NCI-H510A (cell line): Measurements from ENCODE around the gene TIMM10B.
A peak's percentile ranks its signal among the peaks of the same experiment; 100 is the strongest.

Experiments used
- DNase-seq: peaks from one replicate; lab custom pipeline; 2025; lab: John Stamatoyannopoulos, UW

The TIMM10B gene

GRCh38 chr11:6472934-6473333, 8.4 kb upstream of the TIMM10B start:
- DNase-seq, result no peak

DNA sequence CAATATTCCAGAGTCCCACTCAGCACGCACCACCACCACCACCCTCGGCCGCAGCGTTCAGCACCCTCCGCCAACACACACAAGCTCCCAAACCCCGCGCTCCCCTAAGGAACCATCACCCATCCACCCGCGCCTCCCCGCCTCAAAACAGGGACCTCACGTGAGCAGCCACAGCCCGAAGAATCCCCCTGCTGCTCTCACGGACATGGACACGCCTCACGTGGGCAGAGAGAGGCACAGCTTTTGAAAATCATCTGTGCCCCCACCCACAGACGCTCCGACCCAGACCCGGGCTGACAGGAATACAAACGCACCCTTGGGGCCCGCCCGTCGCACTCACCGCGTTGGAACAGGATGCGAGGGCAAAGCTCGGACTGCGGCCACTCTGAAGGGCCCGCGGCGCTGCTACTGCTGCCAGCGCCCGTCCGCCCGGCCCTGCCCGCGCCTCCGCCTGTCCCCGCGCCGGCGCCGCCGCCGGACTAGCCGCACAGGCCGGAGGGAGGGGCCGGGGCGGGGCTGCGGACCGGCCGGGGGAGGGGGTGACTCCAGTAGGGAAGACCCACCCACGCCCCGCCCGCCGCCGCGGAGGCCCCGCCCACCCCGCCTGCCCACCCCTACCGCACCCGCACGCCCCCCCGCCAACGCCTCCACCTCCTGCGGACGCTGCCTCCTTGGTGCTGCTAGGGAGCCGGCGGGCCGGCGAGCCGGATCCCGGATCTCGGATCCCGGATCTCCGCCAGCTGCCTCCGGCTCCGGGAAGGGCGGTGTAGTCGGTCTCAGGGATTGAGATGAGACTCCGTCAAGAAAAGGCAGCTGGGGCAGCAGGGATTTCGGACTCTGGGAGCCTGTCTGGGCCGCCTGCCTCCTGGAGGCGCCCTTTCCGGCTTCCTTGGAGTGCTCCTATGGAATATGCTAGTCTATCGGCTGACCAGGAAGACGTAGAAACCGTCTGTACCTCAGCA, 7.6 kb upstream of the TIMM10B start, which contains the start of gene TRIM3:
Gene TRIM3, minus strand, starts transcription at position 491 of the 962 bp plus-strand sequence. CDS start 8,246 bp downstream, outside the sequence.
- DNase-seq, result peak; percentile 65

DNA sequence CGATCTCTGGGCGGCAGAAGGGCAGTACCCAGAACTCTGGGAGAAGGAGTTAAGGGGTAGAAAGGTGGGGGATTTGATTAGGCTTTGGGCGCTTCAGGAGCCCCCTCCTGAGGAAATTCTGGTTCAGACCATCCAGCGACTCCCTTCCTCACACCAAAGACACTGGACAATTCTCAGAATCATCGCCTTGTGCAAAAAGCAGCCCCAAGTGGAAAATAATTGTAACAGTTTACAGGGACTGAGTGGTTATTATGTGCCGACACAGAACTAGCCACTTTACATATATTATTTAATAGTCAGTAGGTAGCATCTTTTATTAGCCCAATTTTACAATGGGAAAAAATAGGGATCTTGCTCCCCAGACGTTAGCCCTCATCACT, 6.9 kb upstream of the TIMM10B start:
- no peak for DNase-seq

DNA sequence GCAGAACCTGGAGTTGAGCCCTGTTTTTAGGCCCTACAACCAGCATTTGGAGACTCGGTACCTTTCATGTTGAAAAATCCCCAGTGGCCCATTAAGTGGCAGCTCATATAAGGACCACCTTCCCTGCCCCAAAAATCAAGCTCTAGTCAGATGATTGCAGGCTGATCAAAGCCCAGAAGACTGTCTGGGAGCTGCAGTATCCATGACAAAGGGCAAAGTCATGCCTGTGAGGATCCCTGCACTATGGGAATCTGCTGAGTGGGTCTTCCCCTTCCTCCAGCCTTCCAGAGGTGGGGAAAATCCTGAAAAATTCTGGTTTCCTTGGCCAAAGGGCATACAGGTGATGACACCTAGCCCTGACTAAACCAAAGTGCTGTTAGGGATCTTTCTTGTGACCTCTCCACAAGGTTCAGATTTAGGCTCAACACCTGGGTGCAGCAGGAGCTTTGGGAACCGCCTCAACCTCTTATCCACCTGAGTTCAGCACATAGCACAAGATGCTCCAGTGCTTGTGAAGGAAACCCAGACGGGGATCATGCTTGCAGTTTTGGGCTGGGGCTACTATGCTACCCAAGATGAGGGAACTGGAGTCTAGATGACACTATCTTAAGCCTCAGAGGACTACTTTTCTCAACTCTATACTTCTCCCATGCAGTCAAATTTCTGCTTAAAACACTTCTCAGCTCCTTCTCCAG, 6.3 kb upstream of the TIMM10B start:
- no peak for DNase-seq

GRCh38 chr11:6475936-6476335, 5.4 kb upstream of the TIMM10B start:
- DNase-seq, result no peak

- no peak for DNase-seq
Observed at GRCh38 chr11:6476571-6476970, 4.7 kb upstream of the TIMM10B start.

DNA sequence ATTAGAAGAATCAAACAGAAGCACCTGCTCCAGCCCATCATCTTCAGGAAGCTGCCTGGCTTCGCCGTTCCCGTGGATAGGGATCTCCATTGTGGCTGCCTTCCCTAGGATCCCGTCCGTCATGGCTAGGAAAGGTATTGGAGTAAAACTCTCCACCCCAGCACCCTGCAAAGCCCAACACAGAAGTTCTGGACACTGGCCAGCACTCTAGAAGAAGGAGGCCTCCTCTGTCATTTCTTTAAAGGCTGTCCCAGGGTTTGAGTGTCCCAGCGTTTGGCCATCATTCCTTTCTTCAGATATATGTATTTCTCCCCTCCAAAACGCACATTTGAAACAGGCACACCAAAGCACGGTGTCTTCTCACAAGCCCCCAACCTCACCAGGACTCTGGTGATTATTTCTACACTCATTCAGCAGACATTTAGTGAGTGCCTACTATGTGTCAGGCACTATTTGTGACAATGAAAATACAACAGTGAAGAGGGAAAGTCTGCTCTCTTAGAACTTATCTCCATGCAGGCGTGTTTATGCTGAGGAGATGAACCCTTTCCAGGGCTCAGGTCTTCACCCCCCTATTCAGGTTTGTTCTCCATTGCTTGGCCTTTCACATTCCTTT, 894 bp upstream of the TIMM10B start:
- DNase-seq, result no peak

DNA sequence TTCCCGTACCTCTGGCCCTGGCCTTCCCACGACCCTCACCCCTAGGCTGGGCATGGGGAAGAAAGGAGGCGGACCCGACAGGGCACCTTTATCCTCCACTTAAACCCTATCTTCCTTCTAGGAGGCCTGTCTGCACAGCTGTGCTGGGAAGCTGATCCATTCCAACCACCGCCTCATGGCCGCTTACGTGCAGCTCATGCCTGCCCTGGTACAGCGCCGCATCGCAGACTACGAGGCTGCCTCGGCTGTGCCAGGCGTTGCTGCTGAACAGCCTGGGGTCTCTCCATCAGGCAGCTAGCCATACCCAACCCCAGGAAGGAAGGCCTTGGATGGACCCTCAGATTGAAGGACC, 599 bp downstream of the TIMM10B start:
- DNase-seq, result no peak

- DNase-seq, result no peak
Observed at GRCh38 chr11:6482441-6482840, 1.1 kb downstream of the TIMM10B start.

GRCh38 chr11:6483015-6483414, 1.7 kb downstream of the TIMM10B start:
- no peak for DNase-seq

- DNase-seq, result no peak
Observed at GRCh38 chr11:6485661-6486060, 4.4 kb downstream of the TIMM10B start.

DNA sequence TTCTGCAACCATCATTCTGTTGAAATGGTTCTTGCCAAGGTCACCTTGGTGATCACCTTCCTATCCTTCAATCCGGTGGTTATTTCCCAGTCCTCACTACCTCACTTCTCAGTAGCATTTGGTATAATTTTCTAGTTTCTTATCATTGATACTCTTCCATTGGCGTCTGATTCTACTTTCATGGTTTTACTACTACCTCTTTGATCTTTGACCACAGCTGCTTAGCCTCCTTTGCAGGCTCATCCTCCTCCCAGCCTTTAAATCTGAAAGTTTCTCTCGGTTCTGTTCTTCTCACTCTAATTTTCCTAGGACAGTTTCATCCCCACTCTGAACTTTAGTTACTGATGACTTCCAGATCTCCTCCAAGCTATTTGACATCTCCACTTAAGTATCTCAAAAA, 5.0 kb downstream of the TIMM10B start:
- no peak for DNase-seq

DNA sequence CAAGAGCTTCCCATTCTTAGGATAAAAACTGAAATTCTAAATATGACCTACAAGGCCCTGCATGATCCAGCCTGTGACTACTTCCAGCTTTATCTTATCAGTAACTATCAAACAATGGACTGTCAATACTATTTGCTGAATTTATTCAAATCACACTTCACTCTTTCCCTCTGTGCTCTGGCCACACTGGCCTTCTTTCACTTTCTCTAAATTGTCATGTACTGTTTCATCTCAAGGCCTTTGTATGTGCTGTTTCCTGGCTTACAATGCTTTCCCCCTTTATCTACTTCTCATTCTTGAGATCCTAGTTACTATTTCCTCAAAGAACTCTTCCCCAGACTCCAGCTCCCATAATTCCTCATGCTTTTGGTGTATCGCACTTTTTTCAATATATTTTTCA, 5.6 kb downstream of the TIMM10B start:
- DNase-seq, result no peak

DNA sequence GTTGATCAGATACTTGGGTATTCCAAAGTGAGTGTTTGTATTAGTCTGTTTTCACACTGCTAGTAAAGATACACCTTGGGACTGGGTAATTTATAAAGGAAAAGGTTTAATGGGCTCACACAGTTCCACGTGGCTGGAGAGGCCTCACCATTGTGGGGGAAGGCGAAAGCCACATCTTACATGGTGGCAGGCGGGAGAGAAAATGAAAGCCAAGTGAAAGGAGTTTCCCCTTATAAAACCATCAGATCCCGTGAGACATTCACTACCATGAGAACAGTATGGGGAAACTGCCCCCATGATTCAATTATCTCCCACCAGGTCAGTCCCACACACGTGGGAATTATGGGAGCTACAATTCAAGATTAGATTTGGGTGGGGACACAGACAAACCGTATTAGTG, 7.0 kb downstream of the TIMM10B start:
- DNase-seq, result no peak

GRCh38 chr11:6488821-6489220, 7.5 kb downstream of the TIMM10B start:
- no peak for DNase-seq

DNA sequence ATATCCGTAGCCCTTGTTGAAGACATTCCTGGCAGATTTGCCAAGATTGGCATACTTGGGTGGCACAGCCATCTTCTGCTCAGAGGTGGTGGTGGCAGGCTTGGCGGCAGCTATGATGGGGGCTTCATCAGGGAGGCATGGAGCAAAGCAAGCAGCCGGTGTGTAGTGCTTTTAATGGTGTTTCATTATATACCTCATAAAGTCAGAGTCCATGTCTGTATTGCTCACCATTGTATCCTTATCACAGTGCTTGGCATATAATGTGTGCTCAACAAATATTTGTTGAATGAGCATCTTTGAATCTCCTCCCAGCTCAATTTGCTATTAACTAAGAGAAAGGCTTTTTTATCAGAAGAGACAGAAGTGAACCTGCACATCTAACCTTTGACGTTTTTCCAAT, 8.0 kb downstream of the TIMM10B start:
- DNase-seq, result no peak

GRCh38 chr11:6497069-6497839, 16.0 kb downstream of the TIMM10B start, which contains the start of gene DNHD1:
DNHD1 (plus strand) TSS chr11:6497280; CDS start chr11:6498216, 936 bp downstream.
- no peak for DNase-seq

DNA sequence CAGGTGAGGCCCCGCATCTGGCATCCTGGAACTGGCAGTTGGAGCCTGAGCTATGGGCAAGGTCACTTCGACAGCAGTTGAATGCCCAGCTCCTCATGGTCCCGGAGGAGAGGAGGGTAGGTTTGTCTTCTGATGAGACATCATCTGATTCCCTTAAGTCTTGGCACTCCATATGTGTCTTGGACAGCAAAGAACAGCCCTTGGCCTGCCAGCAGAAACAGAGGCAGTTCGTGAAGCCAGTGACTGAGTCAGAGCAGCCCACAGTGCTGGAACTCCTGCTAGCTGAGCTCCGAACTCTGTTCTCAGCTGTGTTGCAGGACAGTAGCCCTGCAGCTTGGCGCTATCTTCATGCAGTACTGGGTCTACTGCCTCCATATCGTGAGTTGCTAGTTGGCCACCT, 16.8 kb downstream of the TIMM10B start:
- DNase-seq, result no peak

DNA sequence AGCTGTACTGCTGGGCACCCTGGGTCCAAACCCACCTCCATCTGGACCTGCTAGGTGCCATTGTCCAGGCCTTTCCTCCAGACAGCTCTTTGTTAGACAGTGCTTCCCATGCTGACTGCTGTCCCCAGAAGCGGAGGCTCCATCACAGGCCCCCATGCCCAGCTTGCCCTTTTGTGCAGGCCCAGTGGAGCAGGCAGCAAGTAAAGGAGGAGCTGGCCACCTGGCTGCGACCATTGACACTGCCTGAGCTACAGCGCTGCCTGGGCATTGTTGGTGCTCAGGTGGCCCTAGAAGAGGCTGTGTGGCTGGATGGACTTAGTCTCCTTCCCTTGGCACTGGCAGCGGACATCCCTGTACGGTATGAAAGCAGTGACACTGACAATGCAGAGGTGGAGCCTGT, 17.2 kb downstream of the TIMM10B start:
- DNase-seq, result no peak

DNA sequence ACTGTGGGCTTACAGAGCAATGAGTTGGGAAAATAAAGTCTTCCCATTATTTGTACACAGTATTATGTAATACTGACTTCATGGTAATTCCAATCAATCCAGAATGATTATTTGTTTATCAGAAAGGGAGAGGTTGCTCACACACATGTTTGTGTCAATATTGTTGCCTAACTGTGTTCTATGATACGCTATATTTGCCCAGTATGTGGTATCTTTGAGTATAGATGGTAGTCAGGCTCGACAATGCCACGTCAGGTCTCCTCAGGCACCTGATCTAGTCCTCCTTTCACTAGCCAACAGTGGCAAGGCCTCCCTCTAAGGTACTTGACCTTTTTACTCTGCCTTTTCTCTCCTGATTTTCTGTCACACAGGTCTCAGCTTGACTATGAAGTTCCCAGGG, 21.1 kb downstream of the TIMM10B start:
- DNase-seq, result no peak

DNA sequence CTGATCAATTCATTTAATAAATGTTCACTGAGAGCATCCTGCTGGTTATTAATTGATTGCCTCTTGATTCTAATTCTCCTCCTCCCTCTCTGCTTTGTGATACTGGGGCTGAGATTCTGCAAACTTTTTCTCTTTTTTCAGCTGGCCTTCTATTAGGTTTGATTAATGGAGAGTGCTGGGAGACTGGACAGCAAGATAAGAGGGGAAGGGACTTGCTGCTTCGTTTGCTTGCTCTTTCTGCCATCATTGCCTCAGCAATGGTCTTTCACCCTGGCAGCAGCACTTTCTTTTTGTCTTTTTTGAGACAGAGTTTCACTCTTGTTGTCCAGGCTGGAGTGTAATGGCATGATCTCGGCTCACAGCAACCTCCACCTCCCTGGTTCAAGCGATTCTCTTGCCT, 22.9 kb downstream of the TIMM10B start:
- DNase-seq, result no peak
